ENCODE results near the gene LRBA. TPM values are rescaled to one million over a fixed set of nuclear protein-coding genes. Genes with fewer than 3 reads are reported as not detected.

The LRBA gene
- total and polyA plus RNA-seq, 8 donors, result 7.3 to 156 (median 73.9) TPM

DNA sequence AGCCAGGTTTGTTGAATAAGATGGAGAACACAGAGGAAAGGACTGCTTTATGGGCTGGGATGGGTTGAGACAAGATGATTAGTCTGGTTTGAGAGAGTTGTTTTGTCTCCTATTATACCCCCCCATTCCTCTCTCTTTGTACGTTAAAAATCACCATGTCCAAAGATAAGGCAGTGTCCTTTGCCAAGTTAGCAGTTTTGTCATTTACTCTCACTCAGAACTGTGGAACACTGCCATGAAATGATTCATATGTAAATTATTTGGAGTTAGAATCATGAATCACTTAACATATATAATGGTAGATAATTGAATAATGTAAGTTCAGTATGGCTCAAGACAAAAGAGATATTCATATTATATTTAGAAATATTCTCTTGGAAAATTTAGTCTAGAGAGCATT is 785.6 kb downstream of the LRBA start:
- Histone ChIP-seq H3K9me3 (no peaks in the 10 kb centered on the region), H3K36me3 (peaks cover 0 to 21% (median 8%) of the 10 kb centered on the region in 4 donors), H3K27me3 (no peaks in the 10 kb centered on the region), H3K4me3 (no peak overlapping the region), H3K27ac (no peak overlapping the region), H3K4me1 (peaks cover 0 to 11% (median 4%) of the 10 kb centered on the region in 4 donors)
- DNase-seq, result peak in 1 of 2 donors; percentile 49
- intact Hi-C loops (cut with DNase I; ENCODE audit: low total_unique reads), result no loop called here
- TF ChIP-seq POLR2A (IDR thresholded peaks at IDR 0.05), result no peak
- TF ChIP-seq, protein P1, sequence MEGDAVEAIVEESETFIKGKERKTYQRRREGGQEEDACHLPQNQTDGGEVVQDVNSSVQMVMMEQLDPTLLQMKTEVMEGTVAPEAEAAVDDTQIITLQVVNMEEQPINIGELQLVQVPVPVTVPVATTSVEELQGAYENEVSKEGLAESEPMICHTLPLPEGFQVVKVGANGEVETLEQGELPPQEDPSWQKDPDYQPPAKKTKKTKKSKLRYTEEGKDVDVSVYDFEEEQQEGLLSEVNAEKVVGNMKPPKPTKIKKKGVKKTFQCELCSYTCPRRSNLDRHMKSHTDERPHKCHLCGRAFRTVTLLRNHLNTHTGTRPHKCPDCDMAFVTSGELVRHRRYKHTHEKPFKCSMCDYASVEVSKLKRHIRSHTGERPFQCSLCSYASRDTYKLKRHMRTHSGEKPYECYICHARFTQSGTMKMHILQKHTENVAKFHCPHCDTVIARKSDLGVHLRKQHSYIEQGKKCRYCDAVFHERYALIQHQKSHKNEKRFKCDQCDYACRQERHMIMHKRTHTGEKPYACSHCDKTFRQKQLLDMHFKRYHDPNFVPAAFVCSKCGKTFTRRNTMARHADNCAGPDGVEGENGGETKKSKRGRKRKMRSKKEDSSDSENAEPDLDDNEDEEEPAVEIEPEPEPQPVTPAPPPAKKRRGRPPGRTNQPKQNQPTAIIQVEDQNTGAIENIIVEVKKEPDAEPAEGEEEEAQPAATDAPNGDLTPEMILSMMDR (IDR thresholded peaks at IDR 0.05), result no peak
- TF ChIP-seq POLR2AphosphoS5 (IDR thresholded peaks at IDR 0.05), result no peak
- 8 to 29% (median 19%) methylated on average over 1 of the region's 1 CpG for WGBS, 5 donors

DNA sequence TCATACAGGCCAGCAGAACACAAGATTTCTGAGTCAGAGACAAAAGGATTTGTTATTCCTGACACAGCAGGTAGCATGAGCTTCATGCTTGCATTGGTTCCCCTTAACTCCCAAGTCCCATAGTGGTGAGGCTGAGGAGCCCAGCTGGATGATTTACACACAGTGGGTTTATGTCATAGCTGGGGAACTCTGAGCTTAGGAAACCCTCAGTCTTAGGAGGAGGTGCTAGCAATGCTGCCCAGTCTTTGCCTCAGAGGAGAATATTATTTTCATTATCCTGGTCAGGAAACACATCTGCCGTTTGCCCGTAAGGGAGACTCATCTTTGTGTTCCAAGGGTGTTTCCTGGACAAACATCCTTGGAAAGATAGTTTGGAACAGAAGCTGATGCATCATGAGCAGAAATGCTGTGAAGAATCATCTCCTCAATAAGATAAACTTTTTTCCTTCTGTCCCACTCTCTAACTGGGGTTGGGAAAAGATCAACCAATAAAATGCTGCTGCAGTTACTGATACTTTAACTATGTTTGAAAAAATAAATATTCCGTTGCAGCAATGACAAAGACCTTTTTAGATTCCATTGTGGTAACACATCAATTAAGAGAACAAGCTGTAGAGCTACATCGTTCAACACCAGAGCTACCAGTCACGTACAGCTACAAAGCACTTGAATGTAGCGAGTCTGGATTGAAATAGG is 790.0 kb downstream of the LRBA start:
- no peak for DNase-seq
- H3K9me3 ChIP-seq, result no peaks in the 10 kb centered on the region
- H3K27ac ChIP-seq, result peak overlapping the region in 3 of 5 donors; percentile 1 to 36 (median 24)
- no peak for TF ChIP-seq POLR2A (IDR thresholded peaks at IDR 0.05)
- no peak for TF ChIP-seq POLR2AphosphoS5 (IDR thresholded peaks at IDR 0.05)
- TF ChIP-seq, protein P1 (IDR thresholded peaks at IDR 0.05), result no peak
- TF ChIP-seq EP300 (IDR thresholded peaks at IDR 0.05), result no peak
- H3K27me3 ChIP-seq, result no peaks in the 10 kb centered on the region
- no peaks in the 10 kb centered on the region for H3K36me3 ChIP-seq
- WGBS, 5 donors, result 76 to 83% (median 78%) methylated on average over 6 of the region's 6 CpGs
- no peak overlapping the region for H3K4me3 ChIP-seq
- intact Hi-C loops (cut with DNase I; ENCODE audit: low total_unique reads), result no loop called here
- peaks cover 0 to 7% (median 3%) of the 10 kb centered on the region in 4 donors for H3K4me1 ChIP-seq

DNA sequence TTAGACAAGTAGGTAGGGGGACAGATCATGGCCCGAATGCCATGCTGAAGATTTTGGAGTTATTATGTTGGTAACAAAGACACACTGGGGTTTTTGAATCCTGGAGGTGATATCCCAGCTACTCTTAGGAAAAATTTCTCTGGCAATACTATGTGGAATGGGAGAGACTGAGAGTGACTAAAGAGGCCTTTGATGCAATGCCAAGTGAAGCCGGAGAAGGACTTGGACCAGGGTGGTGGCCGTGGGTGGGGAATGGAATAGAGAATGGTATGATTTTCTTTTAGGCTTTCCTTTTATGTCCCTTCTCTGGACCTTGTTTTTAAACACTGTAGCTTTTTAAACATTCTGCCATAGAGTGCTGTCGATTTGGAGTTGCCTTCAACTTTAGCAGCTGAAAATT is 795.2 kb downstream of the LRBA start:
- Histone ChIP-seq H3K4me1 (peaks cover 0 to 13% (median 5%) of the 10 kb centered on the region in 4 donors), H3K4me3 (no peak overlapping the region), H3K9me3 (no peaks in the 10 kb centered on the region), H3K27ac (no peak overlapping the region), H3K27me3 (no peaks in the 10 kb centered on the region), H3K36me3 (no peaks in the 10 kb centered on the region)
- WGBS, 5 donors, result 66 to 84% (median 78%) methylated on average over 4 of the region's 4 CpGs
- no peak for TF ChIP-seq POLR2AphosphoS5 (IDR thresholded peaks at IDR 0.05)
- TF ChIP-seq, protein P1 (IDR thresholded peaks at IDR 0.05), result no peak
- no peak for TF ChIP-seq EP300 (IDR thresholded peaks at IDR 0.05)
- no peak for TF ChIP-seq POLR2A (IDR thresholded peaks at IDR 0.05)
- DNase-seq, result no peak
- intact Hi-C loops (cut with DNase I; ENCODE audit: low total_unique reads), result loop anchor here (10.0 kb wide), 1 partner anchor 205 kb away; no protein-coding TSS in a partner anchor

DNA sequence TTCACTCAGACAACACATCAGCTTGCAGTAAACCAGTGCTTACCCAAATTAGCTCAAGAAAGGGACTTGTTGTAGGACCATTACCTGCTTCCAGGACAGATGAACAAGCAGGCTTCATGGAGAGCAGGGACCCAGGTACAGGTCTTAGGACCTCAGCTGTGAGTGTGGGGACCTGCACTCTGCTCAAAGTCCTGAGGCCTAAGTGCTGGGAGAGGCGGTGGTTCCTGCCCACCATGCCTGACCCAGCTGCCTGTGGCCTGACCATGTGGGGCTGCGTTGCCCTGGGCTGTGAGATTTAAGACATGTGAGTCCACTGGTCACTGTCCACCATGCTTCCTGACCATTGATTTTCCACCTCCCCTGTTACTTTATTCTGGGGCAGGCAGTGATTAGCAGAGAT is 796.6 kb downstream of the LRBA start:
- Histone ChIP-seq H3K27me3 (no peaks in the 10 kb centered on the region), H3K4me3 (no peak overlapping the region), H3K4me1 (peaks cover 0 to 13% (median 5%) of the 10 kb centered on the region in 4 donors), H3K9me3 (no peaks in the 10 kb centered on the region), H3K27ac (no peak overlapping the region), H3K36me3 (no peaks in the 10 kb centered on the region)
- no peak for DNase-seq
- TF ChIP-seq POLR2A (IDR thresholded peaks at IDR 0.05) (no peak), POLR2AphosphoS5 (IDR thresholded peaks at IDR 0.05) (no peak), EP300 (IDR thresholded peaks at IDR 0.05) (no peak)
- TF ChIP-seq, protein P1 (IDR thresholded peaks at IDR 0.05), result no peak
- 89 to 100% (median 93%) methylated on average over 2 of the region's 2 CpGs for WGBS, 5 donors
- intact Hi-C loops (cut with DNase I; ENCODE audit: low total_unique reads), result loop anchor here (10.0 kb wide), 1 partner anchor 204 kb away; no protein-coding TSS in a partner anchor

Data from stomach (tissue), 9 donors.